GM19043 (cell line): ENCODE data around the gene ENTPD3.

Experiments used
- ATAC-seq: cut with Tn5 transposase; IDR thresholded peaks from one replicate; pipeline ENCODE4 v1.9.1; 2021; ENCODE audit warnings: low read depth; ENCODE audit not compliant: unreplicated experiment

ENTPD3 gene

GRCh38 chr3:40404591-40405198, 17.7 kb downstream of the ENTPD3 start:
- no peak for ATAC-seq

- ATAC-seq = no peak
These were observed 20.0 kb downstream of the ENTPD3 start for GRCh38 chr3:40407007-40407406.

- ATAC-seq = no peak
These were observed 20.6 kb downstream of the ENTPD3 start for GRCh38 chr3:40407611-40408010.

GRCh38 chr3:40414270-40414669, 27.3 kb downstream of the ENTPD3 start:
- no peak for ATAC-seq

GRCh38 chr3:40417845-40418543, 31.0 kb downstream of the ENTPD3 start:
- ATAC-seq = no peak

GRCh38 chr3:40422861-40423260, 35.9 kb downstream of the ENTPD3 start:
- no peak for ATAC-seq

GRCh38 chr3:40427045-40427669, 40.2 kb downstream of the ENTPD3 start:
- ATAC-seq = no peak

- ATAC-seq = no peak
These were observed 45.8 kb downstream of the ENTPD3 start for GRCh38 chr3:40432793-40433192.

GRCh38 chr3:40437889-40438288, 50.9 kb downstream of the ENTPD3 start:
- no peak for ATAC-seq

GRCh38 chr3:40445062-40445461, 58.1 kb downstream of the ENTPD3 start:
- no peak for ATAC-seq

- no peak for ATAC-seq
These were observed 58.9 kb downstream of the ENTPD3 start for GRCh38 chr3:40445880-40446279.

- no peak for ATAC-seq
These were observed 63.5 kb downstream of the ENTPD3 start for GRCh38 chr3:40450438-40450837.

- ATAC-seq = no peak
These were observed 64.6 kb downstream of the ENTPD3 start for GRCh38 chr3:40451551-40451950.

- no peak for ATAC-seq
These were observed 65.1 kb downstream of the ENTPD3 start for GRCh38 chr3:40452057-40452456.

GRCh38 chr3:40452562-40452875, 65.5 kb downstream of the ENTPD3 start:
- no peak for ATAC-seq

GRCh38 chr3:40452876-40453730, 66.1 kb downstream of the ENTPD3 start:
- peak; percentile 94 for ATAC-seq

GRCh38 chr3:40453933-40454332, 66.9 kb downstream of the ENTPD3 start:
- ATAC-seq = no peak

GRCh38 chr3:40455328-40455727, 68.3 kb downstream of the ENTPD3 start:
- ATAC-seq = no peak

- ATAC-seq = no peak
These were observed 69.4 kb downstream of the ENTPD3 start for GRCh38 chr3:40456279-40456939.

- peak; percentile 65 for ATAC-seq
These were observed 70.2 kb downstream of the ENTPD3 start, which contains the start of gene RPL14 for GRCh38 chr3:40456940-40457823. TSS of gene RPL14 (plus strand) at chr3:40457339. CDS start at chr3:40457472, 133 bp downstream.
